RPMI7951 (cell line): Measurements from ENCODE around the gene C14orf180. TPM values are rescaled to one million over a fixed set of nuclear protein-coding genes. Genes with fewer than 3 reads are reported as not detected.

Experiments used
- DNase-seq: peaks from one replicate; pipeline ENCODE4 v3.0.0-alpha.2; 2012; ENCODE audit warnings: low read depth
- total RNA-seq: library from RNA; depleted of rRNA; stranded (reverse); fragments of >200 nt; shearing (Covaris generic); gene quantifications from 2 replicates; pipeline ENCODE4 v1.2.3, GENCODE V29; 2014; rRNA removed

Gene C14orf180
- not detected in 2 replicates for total RNA-seq

DNA sequence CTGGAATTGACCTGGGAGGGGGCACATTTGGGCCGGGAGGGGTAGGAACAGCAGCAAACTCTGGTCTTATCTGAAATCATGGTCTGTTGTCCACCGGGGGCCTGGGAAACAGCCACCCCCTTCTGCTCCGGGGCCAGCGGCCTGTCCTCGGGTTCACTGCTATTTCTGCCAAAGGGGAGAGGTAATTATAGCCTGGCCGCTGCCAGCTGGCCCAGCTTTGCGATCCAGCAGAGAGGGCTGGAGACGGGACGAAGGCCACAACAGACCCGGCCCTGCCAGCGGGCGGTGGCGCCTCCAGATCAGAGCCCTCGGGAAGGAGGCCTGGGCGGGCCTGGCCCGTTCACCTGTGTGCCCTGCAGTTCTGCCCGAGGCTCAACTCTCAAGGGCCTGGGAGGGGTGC lies at the start of gene C14orf180:
C14orf180 (plus strand) TSS at position 258 of the 400 bp plus-strand sequence. CDS start 6,667 bp downstream, outside the sequence.
- DNase-seq = no peak

DNA sequence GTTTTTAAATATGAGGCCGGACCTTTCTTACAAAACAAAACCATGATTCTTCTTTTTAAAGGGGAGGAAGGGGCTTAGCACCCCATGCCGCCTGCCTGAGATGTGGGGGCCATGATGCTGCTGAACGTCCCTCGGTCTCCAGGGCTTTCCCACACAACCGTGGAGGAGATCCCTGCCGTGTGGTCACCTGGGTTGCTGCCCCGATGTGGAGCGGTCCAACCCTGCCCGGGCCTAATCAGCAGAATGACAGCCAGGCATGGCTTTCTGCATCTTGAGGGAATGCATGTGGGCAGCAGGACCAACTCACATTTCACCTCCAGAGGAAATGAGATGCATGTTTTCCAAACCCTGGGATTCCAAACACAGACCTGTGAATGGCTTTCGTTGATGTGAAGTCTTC lies 48.9 kb upstream of the C14orf180 start:
- no peak for DNase-seq

DNA sequence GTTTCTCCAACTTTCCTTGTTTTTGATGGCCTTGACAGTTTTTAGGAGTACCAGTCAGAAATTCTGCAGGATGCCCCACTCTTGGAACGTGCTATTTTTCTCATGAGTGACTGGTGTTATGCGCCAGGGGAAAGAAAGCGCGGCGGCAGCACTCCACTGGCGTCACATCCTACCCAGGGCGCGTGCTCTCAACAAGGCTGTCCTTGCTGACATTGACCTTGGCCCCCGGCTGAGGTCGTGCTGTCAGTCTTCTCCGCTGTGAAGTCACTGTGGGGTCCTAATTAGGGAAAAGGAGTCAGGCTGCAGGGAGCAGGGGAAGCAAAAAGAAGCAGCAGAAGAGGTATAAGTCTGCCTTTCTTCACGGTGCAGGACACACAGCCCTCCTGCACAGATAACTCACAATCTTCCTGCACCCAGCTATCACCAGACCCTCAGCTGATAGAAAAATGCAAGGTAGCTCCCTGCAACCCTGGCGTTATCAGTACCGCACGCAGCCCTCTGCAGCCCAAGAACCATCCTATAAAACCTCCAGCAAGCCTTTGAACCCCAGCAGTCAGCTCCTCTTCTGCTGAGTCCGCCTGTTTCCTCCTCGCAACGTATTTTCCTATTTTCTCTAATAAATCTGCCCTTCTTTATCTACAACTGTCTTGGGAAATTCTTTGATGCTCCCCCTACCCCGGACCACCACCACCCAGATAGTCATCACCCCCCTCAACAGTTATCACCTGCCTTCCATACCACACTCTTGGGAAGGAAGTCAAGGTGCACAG lies 48.0 kb upstream of the C14orf180 start:
- DNase-seq = no peak

DNA sequence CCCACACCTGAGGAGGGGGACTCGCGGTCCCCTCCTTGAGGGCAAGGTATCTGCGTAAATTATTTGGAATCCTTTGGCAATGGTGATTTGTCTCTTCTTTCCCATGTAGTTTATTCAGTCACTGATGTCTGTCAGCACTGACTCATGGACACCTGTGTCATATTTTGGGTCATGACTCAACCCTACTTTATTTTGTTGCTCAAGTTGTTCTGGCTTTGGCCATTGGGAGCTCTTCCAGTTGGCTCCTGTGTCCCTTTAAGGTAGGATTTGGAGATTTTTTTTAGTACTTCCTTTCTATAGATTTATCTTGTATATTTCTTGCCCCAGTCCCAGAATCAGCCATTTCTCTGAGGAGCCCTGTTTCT lies 47.4 kb upstream of the C14orf180 start:
- DNase-seq = no peak

DNA sequence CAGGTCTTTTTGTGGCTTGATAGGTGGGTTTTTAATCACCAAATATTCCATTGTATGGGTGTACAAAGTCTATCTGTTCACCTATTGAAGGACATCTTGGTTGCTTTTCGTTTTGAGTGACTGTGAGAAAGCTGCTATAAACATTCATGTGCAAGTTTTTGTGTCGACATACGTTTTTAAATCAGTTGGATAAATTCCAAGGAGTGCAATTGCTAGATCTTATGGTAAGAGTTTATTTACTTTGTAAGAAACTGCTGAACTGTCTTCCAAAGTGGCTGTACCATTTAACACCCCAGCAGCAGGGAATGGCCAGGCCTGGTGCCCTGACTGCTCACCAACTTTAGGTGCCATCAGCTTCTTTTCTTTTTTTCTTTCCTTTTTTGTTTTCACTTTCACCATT lies 45.5 kb upstream of the C14orf180 start:
- DNase-seq = no peak

DNA sequence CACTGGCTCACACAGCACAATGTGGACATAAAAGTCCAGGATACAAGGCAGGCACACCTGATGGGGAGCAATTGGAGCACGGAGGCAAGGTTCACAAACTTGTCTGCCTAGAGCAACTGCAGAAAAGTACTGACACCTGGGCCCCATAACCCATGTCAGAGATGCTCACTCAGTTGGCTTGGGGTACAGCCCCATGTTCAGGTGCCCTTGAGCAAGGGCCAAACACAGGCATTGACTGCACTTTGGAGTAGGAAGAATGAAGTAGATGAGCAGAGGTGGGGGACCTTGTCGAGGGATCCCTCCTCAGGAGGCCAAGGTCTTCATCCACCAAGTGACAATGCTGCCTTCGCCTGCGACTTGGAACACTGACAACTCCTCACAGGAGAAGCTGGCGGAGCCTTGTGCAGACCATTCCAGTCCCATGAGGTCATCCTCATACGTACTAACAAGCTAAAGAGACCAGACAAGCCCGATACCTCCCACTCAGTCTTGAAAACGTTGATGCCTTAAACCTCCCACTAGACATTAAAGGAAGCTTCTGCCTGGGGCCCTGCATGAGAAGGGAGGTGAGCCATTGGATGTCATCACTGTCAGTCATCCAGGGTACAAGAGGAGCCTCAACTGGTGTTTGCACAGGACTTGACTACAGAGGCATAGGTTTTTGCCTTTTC lies 42.5 kb upstream of the C14orf180 start:
- peak; percentile 53 for DNase-seq

DNA sequence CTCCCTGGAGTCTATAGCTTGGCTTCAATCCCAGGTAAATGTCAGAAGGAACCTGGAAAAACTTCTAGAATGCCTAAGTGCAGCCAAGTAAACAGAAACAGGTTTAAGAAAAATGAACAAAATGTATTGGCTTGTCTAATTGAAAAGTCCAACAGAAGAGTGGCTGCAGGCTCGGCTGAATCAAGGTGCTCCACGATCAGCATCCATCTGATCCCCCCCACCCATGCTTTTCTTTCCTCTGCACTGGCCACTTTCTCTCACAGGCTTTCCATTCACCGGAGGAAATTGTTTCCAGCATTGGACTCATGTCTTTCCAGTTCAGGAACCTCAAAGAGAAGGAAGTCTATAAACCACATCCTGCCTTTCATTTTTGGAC lies 42.0 kb upstream of the C14orf180 start:
- DNase-seq = no peak

DNA sequence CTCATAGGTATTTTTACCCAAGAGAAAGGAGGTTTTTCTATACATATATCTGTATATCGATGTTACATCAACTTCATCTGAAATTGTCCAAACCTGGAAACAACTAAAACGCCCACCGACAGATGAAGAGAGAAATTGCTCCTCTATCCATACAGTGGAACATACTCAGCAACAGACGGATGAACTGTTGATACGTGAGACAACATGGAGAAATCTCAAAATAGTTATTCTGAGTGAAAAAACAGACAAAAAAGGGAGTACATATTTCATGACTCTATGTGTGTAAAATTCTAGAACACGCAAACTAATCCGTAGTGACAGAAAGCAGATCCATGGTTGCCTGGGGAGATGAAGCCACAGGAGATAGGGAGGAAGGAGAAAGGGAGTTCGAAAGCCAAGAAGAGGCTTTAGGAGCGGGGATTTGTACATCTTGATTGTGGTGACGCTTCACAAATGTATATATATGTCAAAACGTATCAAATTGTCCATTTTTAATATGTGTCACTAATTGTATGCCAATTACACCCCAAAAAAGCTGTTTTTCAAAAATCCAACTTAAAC lies 37.6 kb upstream of the C14orf180 start:
- DNase-seq = no peak

DNA sequence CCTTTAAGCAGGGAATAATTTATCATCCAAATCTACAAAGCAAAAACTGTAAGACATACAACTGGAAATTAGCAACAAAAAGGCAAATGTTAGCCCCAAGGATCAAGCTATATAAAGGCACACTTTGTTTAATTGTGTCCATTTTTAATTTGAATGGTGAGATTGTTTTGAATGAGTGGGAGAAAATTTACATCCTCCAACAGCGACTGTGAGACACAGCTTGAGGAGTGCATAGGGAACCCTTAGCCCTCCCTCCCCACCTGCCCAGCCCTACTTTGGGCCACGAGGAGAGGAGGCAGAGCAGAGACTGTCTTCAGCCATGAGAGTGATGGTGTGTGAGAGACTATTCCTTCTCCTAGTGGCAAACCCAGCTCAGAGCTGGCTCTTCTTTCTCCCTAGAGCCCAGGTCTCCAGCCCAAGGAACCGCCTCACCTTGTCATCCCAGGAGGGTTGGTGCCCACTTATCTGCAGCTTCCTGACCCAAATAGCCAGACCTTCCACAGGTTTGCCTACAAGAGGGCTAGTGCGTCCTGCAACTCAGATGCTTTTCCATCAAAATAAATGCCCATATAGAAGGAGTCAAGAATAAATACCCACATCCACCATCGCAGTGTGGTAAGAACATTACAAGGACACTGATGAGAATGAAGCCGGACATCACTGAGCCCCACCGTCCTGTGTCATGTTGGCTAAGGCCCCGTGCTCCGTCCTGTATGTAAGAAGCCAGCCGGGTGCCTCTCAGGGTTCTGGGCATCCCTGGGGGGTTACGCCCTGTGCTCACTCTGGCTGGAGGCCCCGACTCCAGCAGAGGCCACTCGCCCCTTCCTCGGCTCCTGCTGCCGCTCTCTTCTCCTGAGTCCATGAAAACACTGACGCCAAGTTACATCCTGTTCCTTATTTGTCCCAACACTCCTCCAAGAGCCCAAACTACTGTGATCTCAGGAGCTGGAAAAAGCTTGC lies 36.4 kb upstream of the C14orf180 start:
- DNase-seq = no peak

DNA sequence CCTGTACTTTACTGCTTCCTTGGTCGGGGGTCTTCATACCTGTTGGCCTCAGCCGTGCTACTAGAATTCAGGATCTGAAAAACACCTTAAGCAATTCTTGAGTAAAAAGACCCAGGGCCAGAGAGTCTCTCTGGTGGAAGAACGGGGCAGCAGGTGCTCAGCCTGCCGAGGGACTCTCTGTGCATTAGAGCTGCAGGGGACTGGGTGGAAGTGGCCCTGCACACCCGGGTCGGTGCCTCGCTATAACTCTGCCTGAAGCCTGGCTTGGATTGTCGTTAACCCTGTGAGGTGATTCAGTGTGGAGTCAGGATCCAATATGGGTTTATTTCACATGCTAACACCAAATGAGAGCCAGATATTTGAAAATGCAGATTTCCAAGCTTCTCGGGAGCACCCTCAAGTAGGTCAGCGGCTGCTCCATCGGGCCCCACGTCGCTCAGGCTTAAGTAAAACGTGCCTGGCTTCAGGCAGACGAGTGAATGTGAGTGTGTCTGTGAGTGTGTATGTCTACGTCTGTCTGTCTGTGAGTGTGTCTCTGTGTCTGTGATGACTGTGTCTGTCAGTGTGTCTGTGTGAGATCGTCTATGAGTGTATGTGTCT lies 35.1 kb upstream of the C14orf180 start:
- DNase-seq = no peak

DNA sequence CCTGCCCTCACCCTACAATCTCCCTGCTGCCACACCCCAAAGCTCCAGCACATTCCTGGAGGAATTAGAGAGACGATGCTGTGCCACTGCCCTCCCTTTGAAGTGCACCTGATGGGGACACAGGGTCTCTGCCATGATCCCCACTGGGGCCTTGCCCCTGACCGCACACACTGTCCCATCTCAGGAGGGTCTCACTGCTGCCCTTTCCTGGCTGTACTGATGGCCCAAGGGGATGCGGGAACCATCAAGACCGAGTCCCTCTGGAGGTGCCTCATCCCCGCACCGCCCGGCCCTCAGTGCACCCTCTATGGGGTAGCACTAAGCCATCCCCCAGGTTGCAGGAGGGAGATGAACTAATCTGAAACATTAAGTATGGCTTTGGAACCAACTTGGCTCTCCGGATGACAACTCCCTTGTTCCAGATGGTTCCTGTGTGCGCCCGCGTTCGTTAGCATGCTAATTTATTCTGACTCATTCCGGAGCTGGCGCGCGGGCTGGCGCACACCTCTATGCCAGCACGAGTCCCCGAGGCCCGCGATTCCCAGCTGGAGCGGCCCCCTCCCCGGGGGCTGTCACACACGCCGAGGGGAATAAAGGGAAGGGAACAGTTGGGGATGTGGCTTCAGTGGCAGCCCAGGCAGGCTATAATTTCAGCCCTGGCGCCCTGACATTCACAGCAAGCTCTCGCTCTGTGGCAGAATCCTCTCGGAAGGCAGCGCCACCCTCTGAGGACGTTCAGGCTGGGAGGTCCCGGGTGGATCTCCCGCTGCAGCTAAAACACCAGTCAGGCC lies 34.2 kb upstream of the C14orf180 start:
- no peak for DNase-seq

DNA sequence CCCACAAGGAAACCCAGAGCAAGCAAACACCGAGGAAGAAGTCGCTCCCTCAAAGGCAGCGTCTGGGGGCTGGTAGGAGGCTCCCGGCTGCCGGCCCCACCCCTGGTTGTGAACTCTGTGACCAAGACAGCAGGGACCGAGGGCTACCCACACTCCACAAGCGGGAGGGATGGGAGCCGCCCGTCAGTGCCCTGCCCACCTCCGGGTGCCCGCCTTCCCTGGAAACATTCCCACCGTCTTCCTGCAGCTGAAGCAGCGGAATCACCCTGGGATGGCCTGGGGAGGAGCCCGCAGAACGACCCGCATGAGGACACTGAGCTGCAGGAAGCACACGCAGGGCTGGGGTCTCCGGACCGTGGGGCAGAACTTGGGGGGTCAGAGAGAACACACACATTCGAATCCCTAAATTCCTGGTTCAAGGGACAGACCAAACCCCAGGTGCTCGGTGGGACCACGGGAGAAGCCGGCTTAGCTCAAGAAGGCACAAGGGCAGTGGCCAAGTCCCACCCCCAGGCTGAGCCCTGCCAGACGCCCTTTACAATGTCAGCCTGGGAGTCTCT lies 33.5 kb upstream of the C14orf180 start:
- DNase-seq = no peak

DNA sequence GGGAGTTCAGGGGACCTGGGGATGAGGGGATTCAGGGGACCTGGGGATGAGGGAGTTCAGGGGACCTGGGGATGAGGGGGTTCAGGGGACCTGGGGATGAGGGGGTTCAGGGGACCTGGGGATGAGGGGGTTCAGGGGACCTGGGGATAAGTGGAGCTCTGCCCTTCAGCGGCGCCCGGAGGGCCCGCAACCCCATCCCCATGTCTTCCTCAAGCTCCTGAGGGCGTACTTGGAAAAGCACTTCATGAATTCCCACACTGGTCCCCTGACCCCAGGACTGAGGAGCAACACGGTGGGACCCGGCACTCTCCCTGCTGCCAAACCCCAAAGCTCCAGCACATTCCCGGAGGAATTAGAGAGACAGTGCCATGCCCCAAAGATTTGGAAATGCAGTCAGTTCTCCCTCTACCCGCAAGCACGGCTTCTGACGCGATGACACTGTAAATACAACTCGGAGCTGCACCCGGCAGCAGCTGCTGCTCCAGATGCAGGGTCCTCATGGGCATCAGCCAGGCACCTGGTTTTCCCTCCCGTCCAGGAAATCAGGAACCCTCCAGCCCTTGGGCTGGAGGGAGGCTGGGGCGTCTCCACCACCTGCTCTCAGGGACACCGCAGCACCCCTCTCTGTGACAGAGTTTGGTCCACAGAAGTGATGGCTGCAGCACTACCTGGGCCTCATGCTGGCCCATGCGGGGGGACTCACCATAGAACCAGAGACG lies 32.8 kb upstream of the C14orf180 start:
- no peak for DNase-seq

DNA sequence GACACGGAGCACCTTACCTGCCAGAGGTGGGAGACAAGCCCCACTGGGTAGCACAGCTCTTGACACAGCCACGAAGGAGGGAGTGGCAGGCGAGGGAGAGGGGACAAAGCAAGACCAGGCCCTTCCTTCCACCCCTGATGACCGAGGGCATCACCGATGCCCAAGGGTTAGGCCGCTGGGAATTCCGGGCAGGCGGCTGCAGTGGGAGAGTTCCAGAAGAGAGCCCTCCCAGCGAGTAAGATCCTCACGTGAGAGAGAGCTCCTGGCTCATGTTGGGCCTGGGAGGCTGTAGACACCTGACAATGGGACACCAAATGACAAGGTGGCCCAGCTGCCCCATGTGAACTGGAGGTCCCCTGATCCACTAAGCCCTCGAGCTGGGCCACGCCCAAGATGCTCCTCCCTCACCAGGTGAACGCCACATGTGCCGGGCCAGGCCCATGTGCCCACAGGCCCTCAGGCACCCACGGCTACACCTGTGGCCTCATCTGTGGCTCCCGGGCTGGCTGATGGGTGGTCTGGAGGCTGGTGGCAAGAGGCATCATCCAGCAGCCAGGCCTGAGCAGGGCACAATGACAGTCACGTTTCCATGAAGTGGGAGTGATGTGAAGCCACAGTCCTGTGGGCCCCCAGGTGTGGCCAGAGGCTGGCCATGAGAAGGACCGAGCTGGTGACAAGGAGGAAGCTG lies 32.1 kb upstream of the C14orf180 start:
- no peak for DNase-seq

DNA sequence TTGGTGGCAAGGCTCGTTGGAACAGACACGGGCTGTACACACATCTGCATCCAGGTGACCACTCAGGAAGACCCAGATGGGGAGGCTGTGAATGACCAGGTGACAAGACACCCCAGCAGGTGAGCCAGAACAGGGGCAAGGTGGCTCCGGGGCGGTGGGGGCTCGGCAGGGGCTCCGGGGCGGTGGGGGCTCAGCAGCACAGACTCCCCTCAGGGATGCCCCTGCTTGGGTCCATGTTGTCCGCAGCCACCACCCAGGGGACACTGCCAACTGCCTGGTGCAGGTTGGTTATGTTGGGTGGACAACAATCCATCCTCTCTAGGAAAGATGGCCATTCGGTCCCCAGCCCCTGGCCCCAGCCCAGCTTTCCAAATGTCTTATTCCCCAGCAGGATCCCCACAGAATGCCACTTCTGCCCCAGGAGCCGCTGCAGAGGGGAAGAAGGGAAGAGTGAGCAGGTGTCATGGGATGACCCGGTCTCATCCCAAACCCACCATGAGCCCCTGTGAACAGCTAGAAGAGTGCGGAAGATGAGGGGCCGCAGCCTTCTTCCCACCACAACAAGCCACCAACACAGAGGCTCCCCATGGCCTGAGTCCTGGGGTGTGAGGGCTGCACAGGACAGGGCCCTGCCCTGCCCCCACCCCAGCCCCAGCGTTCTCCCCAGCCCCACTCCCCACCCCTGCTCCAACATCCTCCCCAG lies 31.4 kb upstream of the C14orf180 start:
- no peak for DNase-seq

DNA sequence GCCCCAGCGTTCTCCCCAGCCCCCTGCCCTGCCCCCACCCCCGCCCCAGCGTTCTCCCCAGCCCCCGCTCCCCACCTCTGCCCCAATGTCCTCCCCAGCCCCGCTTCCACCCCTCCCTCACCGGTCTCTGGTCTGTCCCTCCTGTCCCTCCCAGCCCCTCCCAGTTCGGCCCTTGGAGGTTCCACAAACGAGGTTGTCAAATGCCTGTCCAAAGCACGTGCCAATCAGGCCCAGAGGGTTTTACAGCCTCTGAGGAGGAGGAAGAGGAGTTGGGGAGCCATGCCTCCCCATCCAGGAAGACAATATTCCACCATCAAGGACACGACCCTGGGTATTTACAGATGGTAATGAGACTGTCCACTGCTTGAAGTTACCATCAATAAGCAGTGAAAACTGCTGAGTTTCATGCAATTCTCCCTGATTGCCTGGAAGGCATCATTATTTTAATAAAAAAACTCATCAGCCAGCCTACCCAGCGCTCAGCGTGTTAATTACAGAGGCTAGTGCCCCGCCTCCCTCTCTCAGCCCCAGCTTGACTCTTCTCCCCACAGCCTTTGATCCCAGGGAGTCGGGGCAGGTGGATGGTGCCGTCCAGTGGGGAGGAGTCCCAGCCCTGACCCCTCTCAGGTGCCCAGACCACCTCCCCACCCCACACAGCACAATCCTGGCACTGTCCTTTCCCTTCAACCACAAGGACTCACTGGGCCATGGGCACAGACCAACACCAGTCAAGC lies 30.6 kb upstream of the C14orf180 start:
- DNase-seq = no peak

DNA sequence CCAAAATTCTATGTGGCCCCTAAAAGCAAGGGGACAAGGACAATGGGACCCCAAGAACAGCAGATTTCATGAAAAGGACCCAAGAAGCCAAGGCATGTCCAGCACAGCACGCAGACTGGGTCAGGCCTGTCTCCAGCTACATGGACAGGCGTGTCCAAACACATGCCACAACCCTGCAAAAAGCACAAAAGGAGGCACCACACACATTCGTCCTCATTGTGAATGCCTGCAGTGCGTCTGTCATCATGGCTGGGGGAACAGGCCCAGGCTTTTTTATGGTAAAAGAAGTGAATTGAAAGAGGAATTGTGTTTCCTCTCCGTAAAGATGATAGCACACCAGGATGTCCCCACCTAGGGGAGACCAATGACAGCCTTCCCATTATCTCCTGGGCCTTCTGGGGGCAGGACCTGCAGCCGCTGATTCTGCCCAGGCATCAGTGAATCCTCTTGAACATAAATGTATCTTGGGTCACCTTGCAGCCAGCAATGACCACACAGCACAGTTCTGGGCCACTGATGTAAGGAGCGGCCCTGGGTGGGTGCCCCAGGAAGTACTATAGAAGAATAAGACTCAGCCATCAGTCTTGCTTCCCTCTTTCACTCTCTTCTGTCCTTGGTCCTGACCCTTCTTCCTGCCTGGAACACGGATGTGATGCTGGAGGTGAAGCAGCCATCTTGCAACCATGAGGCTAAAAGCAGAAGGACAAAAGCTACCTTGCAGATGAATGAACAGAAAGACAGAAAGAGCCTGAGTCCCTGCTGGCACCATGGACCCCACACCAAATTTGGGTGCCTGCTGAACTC lies 29.8 kb upstream of the C14orf180 start:
- no peak for DNase-seq
